NCI-H2171 treated with DMSO at 0.1 percent for 48 hours (cell line): Measurements from ENCODE around the gene ERC2.

Source experiments
- DNase-seq: peaks from one replicate; lab custom pipeline; 2025; lab: John Stamatoyannopoulos, UW

ERC2 gene

DNA sequence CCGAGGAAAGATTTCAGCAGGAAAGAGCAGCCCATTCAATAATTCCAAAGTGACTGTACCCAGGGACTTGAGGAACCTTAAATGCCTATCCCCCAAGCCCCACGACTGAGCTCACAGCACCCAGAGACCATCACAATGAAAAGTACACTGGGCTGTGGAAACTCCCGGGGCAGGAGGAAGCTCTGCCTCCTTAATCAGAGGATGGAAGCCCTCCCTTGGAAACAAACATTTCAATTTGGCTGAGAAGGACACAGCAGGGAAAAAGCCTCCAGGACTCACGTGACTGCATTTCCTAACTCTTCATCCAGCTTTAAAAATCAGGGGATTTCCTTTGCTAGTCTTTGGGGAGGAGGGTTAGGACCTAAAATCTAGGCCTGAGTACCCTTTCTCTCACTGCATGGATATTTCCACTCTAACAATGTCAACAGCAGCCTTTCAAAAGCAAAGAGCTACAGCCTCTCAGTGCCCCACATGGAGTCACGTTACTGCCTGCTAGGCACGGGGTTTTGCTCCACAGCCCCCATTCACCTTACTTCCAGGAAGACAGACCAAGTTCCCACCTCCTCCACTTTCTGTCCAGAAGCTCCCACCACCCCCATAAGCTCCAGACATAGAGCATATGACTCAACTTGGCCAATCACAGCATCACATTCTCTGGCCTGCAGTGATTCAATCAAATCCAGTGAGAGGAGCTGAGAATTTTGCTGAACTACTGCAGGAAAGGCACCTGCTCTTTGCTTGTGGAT lies 912.2 kb downstream of the ERC2 start:
- no peak for DNase-seq

DNA sequence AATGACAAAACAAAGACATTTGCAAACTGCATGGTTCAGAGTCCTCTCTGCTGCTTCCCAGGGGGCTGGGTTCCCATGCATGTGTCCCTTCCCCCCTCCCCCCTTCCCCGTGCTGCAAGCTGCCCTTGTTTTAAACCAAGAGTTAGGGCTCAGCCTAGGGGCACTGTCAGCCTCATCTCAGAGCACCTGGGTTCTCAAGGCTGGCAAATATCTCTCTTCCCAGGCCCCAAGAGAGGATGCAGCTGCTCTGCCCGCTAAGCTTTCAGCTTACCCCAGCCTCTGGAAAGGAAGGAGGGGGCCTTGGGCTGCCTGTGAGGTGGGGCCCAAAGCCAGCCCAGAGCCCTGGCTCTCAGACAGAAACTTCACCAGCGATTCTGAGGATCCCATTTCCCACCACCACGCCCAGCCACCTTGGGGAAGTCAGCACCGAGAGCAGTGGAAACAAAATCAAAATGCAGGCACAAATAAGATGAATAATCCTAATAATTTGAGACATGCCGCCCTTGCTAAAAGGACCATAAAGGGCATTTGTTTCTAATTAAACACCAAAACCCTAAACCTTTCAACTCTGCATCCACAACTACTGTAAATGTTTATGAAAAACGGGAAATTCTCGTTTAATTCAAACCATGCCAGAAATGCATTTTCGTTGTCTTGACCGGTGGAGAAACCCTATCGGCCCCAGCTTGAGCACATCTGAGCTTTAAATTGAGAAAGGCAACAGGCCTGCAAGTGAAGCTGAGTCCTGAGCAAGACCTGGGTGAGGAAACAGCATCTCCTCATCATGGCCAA lies 913.4 kb downstream of the ERC2 start:
- DNase-seq, result no peak

- DNase-seq, result no peak
Observed at GRCh38 chr3:55551644-55552043, 916.6 kb downstream of the ERC2 start.

DNA sequence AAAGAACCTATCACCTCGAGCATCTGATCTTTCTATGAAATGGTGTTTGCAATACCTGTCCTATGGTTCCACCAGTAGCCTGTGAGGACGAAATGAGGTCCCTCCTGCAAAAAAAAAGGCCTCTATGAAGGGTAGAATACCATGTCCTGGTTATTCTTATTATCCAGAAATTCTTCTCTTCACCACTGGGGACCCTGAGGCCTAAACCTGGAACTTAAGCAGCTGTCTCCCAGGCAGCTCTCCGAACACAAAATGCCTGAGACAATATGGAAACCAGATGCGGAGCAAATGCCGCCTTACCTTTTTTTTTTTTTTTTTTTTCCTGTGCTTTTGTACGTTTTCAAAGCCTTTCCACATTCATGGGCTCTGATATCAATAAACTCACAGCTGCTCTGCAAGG lies 919.1 kb downstream of the ERC2 start:
- no peak for DNase-seq

DNA sequence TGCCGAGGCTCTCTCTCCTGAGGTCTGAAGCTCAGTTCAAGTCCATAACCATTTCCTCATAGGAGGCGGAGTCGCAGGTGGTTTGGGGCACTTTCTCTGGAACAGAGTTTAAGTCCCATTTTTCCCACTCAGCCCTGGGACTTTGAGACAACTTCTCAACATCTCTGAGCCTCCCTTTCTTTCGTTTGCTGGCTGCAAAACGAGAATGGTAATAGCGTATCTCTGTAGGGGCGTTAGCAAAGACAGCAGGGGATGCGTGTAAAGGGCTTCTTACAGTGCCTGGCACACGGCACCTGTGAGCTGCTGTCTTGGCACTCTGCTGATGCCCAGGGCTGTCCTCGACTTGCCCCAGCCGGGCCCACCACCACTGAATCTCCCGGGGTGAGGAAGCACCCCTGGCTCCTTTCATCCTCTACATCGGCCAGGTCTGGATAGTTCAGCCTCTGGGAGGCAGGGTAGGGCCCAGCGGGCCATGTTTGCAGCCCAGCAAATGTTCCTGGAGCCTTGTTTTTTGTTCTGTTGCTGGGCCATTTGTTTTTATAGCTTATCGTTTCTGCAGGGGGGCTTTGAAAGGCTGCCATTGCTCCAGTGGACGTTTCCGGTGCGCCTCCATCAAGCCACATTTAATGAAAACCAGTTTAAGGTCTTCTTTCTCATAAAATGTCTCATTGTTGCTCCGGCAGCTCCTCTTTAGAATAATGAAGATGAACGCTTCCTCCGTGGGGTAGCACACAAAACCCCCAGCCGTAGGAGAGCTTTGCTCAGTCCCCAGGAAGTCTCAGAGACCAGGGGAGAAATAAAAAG lies 921.2 kb downstream of the ERC2 start:
- no peak for DNase-seq

DNA sequence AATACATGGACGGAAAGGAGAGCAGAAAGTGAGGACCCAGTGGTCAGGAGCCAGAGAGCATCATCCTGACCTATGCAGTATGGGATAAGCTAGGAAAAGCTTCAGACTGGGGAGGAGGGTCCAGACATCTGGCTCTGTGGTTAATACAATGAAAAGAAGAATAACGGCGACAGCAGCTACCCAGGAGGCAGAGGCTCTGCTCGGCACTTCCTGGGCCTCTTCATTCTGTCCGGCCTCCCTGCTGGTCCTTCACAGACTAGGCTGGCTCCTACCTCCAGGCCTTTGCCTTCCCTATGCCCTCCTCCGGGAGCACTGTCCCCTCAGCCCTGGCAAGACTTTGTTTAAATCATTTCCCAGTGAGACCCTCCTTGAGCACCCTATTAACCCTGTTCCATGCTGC lies 922.3 kb downstream of the ERC2 start:
- no peak for DNase-seq

- no peak for DNase-seq
Observed at GRCh38 chr3:55544219-55544618, 924.0 kb downstream of the ERC2 start.

DNA sequence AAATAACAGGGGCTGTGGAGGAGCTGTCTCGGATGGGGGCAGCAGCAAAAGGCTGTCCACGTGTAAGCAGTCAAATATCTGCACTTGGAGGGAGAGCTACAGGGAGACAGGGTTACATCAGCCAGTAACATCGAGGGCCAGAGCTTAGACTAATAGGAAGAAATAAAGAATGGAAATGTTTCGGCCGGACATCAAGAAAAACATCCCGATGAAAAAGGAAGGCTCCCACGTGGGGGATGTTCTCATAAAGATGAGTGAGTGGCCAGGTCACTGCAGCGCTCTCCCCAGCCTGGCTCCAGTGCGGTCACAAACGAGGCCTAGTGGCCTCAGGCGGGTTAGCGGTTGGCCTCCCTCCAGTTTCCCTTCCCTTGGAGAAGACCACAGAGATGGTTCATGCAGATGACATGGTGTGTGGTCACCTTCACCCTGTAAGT lies 925.1 kb downstream of the ERC2 start:
- no peak for DNase-seq

GRCh38 chr3:55541456-55541855 lies 926.8 kb downstream of the ERC2 start:
- DNase-seq, result no peak

DNA sequence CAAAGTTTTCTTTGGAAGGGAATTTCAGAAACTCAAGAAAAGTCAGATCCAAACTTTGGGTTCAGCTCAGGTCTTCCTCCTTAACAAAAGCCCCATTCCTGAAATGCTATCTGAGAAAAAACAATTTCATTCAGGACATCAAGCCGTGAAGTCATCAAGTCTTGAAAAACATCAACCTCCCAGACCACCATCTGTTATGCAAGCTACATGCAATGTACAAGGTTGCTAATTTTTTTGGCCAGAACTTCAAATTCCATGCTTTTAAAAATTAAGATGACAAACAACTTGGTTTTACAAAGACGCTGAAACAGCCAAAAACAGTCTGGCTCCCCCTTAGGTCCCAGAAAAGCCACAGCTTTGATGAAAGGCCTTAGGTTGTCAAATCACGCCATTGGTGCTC lies 927.3 kb downstream of the ERC2 start:
- no peak for DNase-seq

GRCh38 chr3:55540579-55540978 lies 927.7 kb downstream of the ERC2 start:
- DNase-seq, result no peak

DNA sequence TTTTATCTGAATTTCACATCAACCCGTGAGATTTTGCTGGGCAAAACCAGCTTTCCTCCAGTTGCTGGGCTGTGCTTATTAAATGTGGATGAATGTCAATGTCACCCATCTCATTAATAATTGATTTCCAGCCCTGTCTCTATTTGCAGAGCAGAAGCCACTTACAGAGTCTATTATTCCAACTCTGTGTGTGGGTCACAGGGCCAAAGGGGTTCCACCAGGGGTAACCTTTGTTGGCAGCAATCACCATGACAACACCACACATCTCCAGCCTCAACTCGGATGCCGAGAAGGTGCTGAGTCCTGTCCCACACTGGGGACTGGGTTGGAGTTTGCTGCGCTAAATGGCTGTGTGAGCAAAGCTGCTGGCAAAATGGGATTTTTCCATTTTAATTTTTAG lies 930.1 kb downstream of the ERC2 start:
- DNase-seq, result no peak

DNA sequence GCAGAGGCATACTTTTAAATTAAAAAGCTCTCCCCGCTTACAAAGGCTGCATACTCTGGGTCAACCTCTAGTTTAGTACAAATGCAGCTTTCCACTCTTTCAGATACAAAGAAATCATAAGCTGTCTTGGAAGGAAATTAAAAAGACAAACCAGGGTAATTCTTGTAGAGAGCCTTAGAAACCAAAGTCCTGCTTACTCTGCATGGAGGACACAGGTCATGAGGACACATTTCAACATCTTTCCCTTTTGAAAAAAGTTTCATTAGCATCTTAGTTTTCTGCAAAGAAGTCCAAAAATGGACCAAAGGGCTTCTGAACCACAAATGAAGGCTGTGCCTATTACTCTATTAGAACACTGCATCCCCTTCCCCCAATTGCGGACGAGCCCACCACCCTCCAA lies 930.7 kb downstream of the ERC2 start:
- no peak for DNase-seq

DNA sequence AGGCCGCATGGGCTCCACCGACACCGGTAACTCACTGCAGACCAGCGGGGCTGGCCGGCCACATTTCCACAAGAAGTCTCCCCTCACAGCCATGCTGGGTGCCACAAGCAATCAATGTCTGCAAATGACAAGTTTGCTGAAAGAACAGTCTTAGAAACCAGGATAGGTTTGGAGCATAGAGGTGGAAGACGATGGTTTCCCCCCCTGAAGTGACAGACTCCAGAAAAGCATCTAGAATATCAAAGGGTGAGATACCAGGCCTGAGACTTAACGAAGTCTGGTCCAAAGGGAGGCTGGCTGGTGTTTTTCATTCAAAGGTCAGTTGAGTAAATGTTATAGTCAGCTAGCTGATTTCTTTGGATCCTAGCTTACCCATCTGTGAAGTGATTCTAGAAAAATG lies 931.1 kb downstream of the ERC2 start:
- DNase-seq, result no peak

DNA sequence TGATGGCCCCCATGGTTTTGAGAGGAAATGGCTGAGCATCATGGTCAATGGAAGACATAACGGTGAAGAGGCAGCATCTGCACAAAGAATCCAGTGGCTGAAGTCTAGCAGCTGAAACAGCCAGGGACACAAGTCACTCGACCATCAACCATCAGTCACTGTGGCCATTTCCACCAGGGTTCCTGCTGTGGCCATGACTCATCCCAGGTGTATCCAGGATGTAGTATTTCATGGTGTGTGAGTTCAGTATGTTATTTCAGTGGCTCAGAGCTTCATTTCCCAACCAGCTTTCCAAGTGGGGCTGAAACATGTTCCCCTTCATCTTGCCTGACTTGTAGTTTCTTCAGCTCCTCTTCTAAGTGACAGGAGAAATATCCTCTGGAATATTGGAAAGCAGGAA lies 933.4 kb downstream of the ERC2 start:
- no peak for DNase-seq

- no peak for DNase-seq
Observed at GRCh38 chr3:55532806-55533205, 935.5 kb downstream of the ERC2 start.

GRCh38 chr3:55531321-55531720 lies 936.9 kb downstream of the ERC2 start:
- no peak for DNase-seq

- no peak for DNase-seq
Observed at GRCh38 chr3:55527361-55527760, 940.9 kb downstream of the ERC2 start.

- DNase-seq, result no peak
Observed at GRCh38 chr3:55526332-55527030, 941.8 kb downstream of the ERC2 start.

DNA sequence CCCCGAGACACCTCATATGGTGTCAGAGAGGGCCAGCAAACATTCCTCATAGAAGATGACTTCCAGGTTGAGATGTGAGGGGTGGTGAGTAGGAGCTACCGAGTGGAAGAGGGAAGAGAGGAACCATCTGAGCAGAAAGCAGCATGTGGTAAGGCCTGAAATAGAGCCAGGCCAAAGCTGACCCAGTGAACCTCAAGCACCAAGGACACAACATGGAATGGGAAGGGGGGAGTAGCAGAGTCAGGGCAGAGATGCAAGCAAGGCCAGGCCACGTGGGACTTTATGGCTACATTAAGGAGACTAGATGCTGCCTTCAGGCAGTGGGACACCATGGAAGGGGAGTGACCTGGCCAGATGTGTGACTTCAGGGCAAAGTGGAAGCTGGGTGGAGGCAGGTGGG lies 942.8 kb downstream of the ERC2 start:
- no peak for DNase-seq

DNA sequence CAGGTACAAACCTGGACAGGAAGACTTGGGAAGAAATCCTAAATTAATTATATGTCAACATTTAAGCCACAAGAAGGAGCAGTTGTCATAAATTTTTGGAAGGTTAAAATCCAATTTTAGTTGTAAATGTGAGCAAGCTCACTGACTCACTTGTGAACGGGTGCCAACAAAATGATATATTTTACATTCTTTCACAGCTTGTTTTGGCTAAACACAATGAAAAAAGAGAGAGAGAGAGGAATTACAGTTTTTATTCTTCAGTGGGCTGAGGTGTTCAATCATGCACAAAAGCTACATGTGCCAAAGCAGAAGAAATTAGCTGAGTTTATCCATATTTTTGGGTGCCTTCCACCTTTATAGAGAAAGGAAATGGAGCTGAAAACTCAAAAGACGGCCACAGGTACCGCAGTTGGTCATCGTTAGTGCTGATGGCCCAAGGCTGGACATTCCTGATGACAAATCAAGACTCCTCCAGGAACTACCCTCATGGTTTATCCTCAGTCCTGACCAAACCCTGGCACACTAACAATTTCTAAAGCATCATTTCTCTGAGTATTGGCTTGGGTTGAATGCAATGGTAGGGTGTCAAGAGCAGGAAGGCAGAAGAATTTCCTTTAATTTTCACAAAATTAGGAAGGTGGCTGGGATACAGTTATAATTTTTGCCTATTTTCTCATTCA lies 943.6 kb downstream of the ERC2 start:
- DNase-seq, result no peak

GRCh38 chr3:55523471-55523870 lies 944.8 kb downstream of the ERC2 start:
- DNase-seq, result no peak
